Uterus (tissue), 2 donors: Measurements from ENCODE around the gene PPA2.
"Not testable (repeated sequence)": the region's sequence is repeated elsewhere in the genome, so short reads cannot be mapped to it uniquely, and the experiment has no call there.

Experiments
- POLR2A ChIP-seq, 2 donors: fragments of 450-650 bp; IDR thresholded peaks; one replicate each; pipeline ENCODE4 v1.6.1; 2016; ENCODE audit warnings: antibody characterized with exemption in 2 of 2, mild to moderate bottlenecking in 1 of 2, moderate library complexity in 1 of 2
- TF ChIP-seq, protein P1 (sequence below), 4 experiments: fragments of 200-600 bp in 2 of 4; fragments of 450-650 bp in 2 of 4; sonication (generic) in 2 of 4; IDR thresholded peaks; one replicate each; pipeline ENCODE4 v1.5.1; 2016 to 2019; ENCODE audit warnings: antibody characterized with exemption in 4 of 4, mild to moderate bottlenecking in 2 of 4, moderate library complexity in 1 of 4

DNA sequence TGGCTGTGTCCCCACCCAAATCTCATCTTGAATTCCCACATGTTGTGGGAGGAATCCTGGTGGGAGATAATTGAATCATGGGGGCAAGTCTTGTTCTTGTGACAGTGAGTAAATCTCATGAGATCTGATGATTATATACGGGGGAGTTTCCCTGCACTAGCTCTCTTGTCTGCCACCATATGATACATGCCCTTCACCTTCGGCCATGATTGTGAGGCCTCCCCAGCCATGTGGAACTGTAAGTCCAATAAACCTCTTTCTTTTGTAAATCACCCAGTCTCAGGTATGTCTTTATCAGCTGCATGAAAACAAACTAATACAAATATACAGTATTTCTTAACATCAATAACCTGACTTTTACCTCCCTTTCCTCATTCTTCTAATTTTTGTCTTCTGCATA, 9.3 kb downstream of the PPA2 start:
- TF ChIP-seq, protein P1, sequence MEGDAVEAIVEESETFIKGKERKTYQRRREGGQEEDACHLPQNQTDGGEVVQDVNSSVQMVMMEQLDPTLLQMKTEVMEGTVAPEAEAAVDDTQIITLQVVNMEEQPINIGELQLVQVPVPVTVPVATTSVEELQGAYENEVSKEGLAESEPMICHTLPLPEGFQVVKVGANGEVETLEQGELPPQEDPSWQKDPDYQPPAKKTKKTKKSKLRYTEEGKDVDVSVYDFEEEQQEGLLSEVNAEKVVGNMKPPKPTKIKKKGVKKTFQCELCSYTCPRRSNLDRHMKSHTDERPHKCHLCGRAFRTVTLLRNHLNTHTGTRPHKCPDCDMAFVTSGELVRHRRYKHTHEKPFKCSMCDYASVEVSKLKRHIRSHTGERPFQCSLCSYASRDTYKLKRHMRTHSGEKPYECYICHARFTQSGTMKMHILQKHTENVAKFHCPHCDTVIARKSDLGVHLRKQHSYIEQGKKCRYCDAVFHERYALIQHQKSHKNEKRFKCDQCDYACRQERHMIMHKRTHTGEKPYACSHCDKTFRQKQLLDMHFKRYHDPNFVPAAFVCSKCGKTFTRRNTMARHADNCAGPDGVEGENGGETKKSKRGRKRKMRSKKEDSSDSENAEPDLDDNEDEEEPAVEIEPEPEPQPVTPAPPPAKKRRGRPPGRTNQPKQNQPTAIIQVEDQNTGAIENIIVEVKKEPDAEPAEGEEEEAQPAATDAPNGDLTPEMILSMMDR (IDR thresholded peaks at IDR 0.05) = not testable (repeated sequence)
- TF ChIP-seq POLR2A (IDR thresholded peaks at IDR 0.05) = not testable (repeated sequence)
